UCSD-AML1 (cell line): ENCODE results near the gene ALKBH1.
"Not testable (repeated sequence)": the region's sequence is repeated elsewhere in the genome, so short reads cannot be mapped to it uniquely, and the experiment has no call there.

Source experiments
- DNase-seq: peaks from one replicate; lab custom pipeline; 2025; ENCODE audit not compliant: unreplicated experiment; lab: John Stamatoyannopoulos, UW

The ALKBH1 gene

DNA sequence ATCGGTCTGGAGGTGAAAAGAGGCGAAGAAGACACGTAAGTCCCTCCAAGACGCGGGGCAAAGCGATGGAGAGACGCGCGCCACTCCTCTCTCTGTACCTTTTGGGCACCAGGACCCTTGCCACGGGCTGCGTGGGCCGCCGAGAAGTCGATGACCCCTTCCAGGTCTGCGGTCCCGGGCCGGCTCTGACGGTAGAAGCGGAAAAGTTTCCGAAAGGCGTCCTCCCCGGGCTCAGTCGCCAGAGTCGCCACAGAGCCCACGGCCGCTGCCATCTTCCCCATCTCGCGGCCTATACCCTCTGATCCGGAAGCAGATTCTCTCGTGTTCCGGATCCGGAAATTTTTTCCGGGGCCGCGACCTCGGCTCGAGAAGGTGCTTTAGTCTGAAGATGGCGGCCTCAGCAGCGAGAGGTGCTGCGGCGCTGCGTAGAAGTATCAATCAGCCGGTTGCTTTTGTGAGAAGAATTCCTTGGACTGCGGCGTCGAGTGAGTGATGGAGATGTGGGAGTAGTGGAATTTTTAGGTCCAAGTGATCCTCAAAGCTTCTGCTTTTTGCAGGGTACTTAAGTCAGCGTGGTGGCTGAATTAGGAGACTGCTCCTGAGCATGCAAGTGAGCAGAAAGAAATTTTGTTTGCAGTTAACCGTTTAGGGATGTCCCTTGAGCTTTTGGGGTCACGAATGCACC lies at the start of gene ALKBH1, which contains the start of gene SLIRP:
Gene ALKBH1, minus strand, starts transcription at position 300 of the 685 bp plus-strand sequence. Its CDS starts 19 bp downstream, at position 281.
Gene SLIRP, plus strand, starts transcription at position 380 of the 685 bp plus-strand sequence. Its CDS starts 9 bp downstream, at position 389.
- peak; percentile 83 for DNase-seq

DNA sequence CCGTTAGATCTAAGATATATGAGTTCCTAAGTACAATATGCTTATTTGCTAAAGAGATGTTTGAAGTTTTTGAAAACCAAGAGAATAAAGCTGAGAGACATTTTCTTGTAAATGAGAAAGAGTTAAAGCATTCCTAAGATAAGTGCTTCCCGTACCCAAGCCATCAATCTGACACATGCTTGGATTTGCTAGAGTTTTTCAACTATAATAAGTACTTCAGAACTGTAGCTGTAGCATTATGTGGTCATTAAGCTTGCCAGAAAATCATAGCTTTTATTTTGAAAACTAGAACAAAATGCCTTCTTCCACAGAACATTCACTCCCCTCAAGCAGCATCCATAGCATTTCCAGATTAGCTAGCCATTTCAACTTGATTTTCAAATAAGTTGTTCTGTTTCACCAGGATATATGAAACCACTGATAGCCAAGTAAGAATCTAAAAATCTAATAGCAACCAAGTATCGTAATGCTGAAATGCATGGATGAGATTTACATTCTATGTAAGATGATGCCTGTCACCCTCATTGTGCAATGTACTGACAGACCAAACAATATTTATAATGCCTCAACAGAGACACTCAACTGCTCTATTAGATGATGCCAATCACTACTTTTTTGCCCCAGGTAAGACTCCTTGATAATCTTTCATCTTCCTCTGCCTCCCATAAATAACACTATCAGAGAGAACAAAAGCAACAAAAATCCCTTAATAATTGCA lies 45.1 kb upstream of the ALKBH1 start:
- no peak for DNase-seq

DNA sequence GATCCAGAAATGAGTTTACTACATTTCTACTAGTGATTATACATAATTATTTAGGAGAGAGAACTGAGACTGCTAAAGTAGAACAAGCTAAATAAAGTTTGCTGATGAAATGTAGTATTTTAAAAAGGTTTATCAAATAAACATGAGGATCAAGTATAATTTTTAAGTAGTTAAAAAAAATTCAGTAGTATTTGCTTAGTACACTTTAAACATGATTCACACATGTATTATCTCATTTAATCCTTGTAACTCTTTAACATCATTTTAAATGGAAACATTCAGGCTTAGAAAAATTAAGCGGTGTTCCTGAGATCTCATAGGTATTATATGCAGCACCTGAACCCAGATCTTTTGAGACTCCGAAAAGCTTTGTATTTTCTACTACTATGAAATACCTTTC lies 44.4 kb upstream of the ALKBH1 start:
- DNase-seq = no peak

GRCh38 chr14:77747425-77747824 lies 39.6 kb upstream of the ALKBH1 start:
- not testable (repeated sequence) for DNase-seq

DNA sequence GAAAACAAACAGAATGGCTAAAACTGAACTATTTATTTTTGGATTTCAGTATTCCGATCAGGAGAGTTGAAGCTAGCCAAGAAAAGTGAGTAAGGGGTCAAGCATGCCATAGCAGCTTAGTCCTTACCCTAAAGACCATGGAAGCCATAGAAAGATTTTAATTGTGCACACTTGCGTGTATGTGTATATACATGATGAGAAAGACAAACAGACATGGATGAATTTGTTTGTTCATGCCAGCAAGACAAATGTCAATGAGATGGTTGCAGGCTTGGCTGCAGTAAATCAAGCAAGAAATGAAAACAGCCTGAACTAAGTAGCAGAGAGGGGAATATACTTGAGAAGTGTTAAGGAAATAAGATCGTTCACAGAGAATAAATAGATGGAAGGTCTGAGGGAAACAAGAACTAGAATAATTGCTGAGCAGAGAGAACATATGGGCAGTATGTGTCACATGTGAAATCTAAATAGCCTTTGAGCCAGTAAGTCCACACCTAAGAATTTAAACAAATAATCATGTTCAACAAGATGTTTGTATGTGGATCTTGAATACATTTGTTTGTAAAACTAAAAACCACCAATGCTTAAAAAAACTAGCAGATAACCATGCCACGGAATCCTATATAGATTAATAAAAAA lies 38.4 kb upstream of the ALKBH1 start:
- DNase-seq = no peak

DNA sequence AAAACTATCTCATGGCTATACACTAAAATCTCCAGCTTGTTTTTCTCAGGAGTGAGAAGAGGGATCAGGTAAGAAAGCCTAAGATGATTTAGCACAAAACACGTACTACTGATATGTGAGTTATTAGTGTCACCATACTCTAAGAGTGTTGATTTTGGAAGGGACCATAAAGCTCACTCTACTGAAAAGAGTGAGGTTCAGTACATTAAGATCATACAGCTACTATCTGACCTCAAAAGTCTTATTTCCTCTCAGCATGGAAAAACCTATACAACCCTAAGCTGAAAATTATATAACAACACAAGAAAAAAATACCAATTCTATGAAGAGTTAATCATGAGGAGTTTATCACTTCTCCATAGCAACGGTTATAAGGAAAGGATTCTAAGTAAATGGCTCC lies 33.6 kb upstream of the ALKBH1 start:
- DNase-seq = no peak

- no peak for DNase-seq
Measured at GRCh38 chr14:77738559-77739250, 30.9 kb upstream of the ALKBH1 start.

- no peak for DNase-seq
Measured at GRCh38 chr14:77730976-77731497, 23.2 kb upstream of the ALKBH1 start.

GRCh38 chr14:77722301-77722700 lies 14.5 kb upstream of the ALKBH1 start:
- DNase-seq = no peak

DNA sequence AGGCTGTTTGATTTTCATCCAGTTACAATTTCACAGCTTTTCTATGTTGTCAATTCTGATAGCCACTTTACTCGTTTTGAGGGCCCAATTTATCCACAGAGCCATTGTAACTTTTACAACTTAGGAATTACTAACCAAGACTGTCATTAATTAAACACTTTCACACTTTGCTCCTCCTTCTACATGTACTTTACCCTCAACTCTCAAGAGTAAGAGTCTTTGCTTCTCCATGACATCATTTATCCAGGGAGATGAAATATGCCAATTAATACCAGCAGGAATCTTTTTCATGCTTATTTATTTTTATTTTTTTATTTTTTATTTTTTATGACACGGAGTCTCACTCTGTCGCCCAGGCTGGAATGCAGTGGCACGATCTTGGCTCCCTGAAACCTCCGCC lies 13.6 kb upstream of the ALKBH1 start:
- no peak for DNase-seq

DNA sequence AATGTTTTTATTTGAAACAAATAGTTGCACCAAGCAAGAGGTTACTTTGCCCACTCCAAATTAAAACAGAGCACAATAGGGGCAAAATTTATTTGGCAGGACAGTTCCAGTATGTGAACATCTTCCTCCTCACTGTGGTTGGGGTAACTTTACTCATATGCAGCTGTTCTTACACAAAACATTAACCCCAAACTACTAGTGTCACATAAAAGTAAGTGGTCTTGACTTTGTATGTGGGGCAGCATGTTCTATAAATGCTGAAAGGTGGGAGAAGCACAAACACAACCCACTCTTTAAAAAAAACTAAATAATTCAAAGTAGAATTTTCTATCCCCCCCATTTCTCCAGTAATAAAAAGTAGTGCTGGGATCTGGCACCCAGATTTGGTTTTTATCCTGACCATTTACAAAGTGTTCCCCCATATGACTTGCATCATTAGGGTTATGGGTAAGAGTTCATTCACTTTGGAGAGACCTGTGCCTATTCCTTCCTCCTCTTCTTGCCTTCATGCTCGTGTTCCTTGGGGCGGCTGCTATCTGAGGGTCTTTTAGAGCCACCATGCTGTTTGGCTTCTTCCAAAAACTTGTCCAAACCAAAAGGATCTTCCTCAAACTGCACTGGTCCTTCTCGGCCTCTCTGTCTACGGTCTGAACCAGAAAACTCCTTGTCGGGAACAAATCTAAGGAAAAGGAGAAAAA lies 9.9 kb upstream of the ALKBH1 start:
- DNase-seq = no peak

DNA sequence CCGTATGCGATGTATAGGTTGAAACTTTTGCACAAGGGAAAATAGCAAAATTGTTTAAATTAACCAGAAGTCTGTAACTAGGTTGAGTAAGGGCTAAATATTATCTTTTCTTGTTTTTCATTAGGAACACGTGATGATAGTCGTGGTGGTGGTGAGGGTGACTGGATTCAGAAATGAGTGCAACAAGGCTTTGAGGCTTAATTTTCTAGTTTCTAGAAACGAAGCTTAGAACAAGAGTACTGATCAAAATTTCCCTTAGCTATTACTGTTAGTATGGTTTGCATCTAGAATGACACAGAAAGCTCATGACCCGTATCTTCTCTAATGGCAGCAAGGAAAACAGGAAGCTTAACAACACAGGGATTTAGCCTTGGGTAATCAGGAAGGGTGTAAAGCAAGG lies 7.1 kb upstream of the ALKBH1 start:
- DNase-seq = no peak

DNA sequence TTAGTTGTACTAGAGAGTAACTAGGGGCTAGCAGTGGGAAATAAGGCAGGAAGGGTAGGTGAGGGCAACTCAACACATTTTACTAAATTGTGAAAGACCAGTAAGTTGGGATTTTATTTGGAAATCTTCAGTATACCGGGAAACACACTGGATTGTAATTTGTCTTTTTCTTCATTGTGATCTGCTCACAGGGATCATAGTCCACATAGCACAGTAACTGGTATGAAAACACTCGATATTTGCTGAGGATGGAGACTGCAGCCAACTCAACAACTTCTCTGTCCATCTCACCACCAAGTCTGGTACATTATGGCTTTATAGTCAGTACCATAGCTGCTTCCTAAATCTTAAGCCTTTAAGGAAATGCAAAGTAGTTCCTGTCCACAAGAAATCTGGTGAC lies 2.5 kb upstream of the ALKBH1 start:
- no peak for DNase-seq

DNA sequence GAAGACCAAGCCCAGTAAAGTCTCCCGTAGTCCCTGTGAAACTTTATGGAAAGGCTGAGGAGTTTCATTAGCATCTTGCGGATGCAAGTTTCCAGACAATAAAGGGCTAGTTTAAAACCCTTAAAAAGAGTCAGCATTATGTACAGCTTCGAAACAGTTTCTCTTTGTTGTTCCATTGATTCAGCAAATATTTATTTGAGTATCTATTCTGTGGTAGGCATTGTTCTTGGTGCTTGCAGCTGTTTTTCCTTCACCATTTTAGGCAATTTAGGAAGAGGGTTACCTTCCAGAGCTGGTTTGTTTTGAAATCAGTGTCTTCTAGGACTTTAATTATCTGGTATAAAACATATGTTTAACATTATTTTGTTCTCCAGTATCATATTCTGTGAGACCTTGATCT lies 1.6 kb upstream of the ALKBH1 start:
- DNase-seq = no peak

- no peak for DNase-seq
Measured at GRCh38 chr14:77708749-77709148, 926 bp upstream of the ALKBH1 start.

DNA sequence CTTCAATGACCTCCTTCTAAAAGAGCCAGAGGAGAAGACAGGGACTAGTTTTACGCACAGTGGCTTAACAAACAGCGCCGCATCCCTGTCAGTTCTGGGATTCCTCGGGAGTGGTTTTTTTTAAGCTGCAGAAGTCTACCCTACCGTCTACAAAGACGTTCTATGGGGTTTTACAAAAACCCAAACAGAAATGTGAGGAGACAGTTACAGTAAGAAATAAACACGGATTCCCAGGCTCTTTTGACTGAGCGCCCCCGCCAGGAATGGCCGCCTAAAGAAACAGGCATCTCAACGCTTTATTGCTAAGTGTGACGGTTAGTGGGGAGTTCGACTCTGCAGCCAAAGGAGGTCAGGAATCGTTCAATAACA lies 484 bp downstream of the ALKBH1 start:
- no peak for DNase-seq

DNA sequence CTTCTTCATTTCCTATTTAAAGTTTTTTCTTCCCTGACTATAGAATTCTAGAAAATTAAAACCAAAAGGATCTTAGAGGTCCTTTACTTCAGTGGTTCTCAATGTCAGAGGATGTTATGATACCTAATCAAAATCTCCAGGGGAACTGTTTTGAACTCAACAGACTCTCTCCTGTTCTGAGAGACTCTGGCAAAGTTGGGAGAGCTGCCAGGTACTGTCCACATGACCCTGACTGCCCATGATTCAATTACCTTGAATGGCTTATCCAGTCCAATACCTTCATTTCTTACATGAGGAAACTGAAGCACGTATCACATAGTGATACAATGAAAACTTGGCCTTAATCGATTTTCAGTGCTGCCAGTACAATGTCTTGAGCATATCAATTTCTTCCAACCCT lies 16.6 kb downstream of the ALKBH1 start:
- DNase-seq = no peak

DNA sequence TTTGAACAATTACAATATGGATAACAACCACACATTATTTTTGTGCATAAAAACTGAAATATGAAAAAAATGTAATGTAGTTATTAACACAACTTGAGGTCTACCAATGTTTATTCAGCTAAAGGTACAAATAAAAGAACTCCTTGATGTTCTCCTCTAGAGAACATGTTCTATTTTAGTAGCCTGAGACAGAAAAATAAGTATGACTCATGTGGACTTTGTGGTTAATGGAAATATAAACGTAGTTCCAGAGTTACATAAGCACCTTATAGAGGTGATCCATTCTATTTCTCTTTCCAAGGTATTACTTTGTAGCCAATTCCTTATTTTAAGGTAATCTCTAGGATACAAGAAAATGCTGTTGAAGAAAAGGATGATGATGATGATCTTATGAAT lies 25.7 kb downstream of the ALKBH1 start:
- no peak for DNase-seq

GRCh38 chr14:77681196-77682157 lies 26.3 kb downstream of the ALKBH1 start:
- no peak for DNase-seq

DNA sequence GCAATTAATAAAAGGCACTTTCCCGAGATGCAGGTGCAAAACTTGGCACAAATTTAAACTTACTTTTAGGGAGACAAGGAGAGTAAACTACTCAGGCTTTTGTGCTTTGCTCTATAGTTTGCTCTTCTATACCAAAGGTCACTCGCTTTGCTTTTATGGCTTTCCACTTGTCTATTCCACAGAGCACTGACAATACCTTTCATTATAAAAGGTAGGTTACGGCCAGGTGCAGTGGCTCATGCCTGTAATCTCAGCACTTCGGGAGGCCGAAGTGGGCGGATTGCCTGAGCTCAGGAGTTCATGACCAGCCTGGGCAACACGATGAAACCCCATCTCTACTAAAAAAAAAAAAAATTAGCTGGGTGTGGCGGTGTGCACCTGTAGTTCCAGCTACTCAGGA lies 32.9 kb downstream of the ALKBH1 start:
- no peak for DNase-seq
